NCI-H2107 treated with DMSO at 0.1 percent for 48 hours (cell line): Measurements from ENCODE around the gene CYP46A1.

ENCODE experiments used
- DNase-seq: peaks from one replicate; lab custom pipeline; 2025; ENCODE audit not compliant: unreplicated experiment; lab: John Stamatoyannopoulos, UW

Gene CYP46A1

GRCh38 chr14:99728231-99728920 is 44.3 kb downstream of the CYP46A1 start:
- no peak for DNase-seq

- no peak for DNase-seq
Measured at GRCh38 chr14:99728981-99729451, 44.9 kb downstream of the CYP46A1 start.

- peak; percentile 17 for DNase-seq
Measured at GRCh38 chr14:99729991-99730875, 46.1 kb downstream of the CYP46A1 start.

GRCh38 chr14:99730876-99731546 is 46.9 kb downstream of the CYP46A1 start:
- DNase-seq = no peak

- DNase-seq = no peak
Measured at GRCh38 chr14:99731547-99732435, 47.7 kb downstream of the CYP46A1 start.

GRCh38 chr14:99732436-99733210 is 48.5 kb downstream of the CYP46A1 start:
- DNase-seq = no peak

GRCh38 chr14:99733211-99733539 is 49.1 kb downstream of the CYP46A1 start:
- DNase-seq = no peak

GRCh38 chr14:99733540-99734405 is 49.7 kb downstream of the CYP46A1 start:
- no peak for DNase-seq

GRCh38 chr14:99734406-99735051 is 50.4 kb downstream of the CYP46A1 start:
- DNase-seq = no peak

- DNase-seq = no peak
Measured at GRCh38 chr14:99735189-99736135, 51.4 kb downstream of the CYP46A1 start.

- DNase-seq = no peak
Measured at GRCh38 chr14:99736603-99737371, 52.7 kb downstream of the CYP46A1 start.

GRCh38 chr14:99737451-99737951 is 53.4 kb downstream of the CYP46A1 start:
- DNase-seq = no peak

- no peak for DNase-seq
Measured at GRCh38 chr14:99737956-99738667, 54.0 kb downstream of the CYP46A1 start.

GRCh38 chr14:99740411-99740810 is 56.3 kb downstream of the CYP46A1 start:
- DNase-seq = no peak

- DNase-seq = no peak
Measured at GRCh38 chr14:99741227-99741976, 57.3 kb downstream of the CYP46A1 start.
